C4-2B (cell line): ENCODE measurements around the gene LRRD1.
"Not testable (repeated sequence)": the region's sequence is repeated elsewhere in the genome, so short reads cannot be mapped to it uniquely, and the experiment has no call there.

ENCODE experiments used
- H3K27ac ChIP-seq: fragments of 450-650 bp; 2 replicates; pipeline ENCODE4 v1.5.1; 2017
- CTCF ChIP-seq: fragments of 450-650 bp; conservative IDR thresholded peaks from 2 replicates; pipeline ENCODE4 v1.5.1; 2017; ENCODE audit warnings: mild to moderate bottlenecking
- ZFX ChIP-seq: fragments of 450-650 bp; IDR thresholded peaks from 2 replicates; pipeline ENCODE4 v1.6.1; 2017

LRRD1 gene

GRCh38 chr7:92116949-92117348, 62.0 kb downstream of the LRRD1 start:
- H3K27ac ChIP-seq, result no peak overlapping the region
- no peak for TF ChIP-seq ZFX
- TF ChIP-seq CTCF, result no peak

GRCh38 chr7:92115821-92116220, 63.1 kb downstream of the LRRD1 start:
- TF ChIP-seq CTCF (no peak), ZFX (no peak)
- H3K27ac ChIP-seq, result no peak overlapping the region

- no peak overlapping the region for H3K27ac ChIP-seq
- TF ChIP-seq ZFX (no peak), CTCF (no peak)
These were observed 68.1 kb downstream of the LRRD1 start for GRCh38 chr7:92110857-92111256.

- TF ChIP-seq CTCF (no peak), ZFX (no peak)
- no peak overlapping the region for H3K27ac ChIP-seq
These were observed 70.1 kb downstream of the LRRD1 start for GRCh38 chr7:92108821-92109220.

- H3K27ac ChIP-seq, result not testable (repeated sequence)
These were observed 76.1 kb downstream of the LRRD1 start for GRCh38 chr7:92102862-92103261.

- TF ChIP-seq ZFX (no peak), CTCF (no peak)
- H3K27ac ChIP-seq, result no peak overlapping the region
These were observed 78.4 kb downstream of the LRRD1 start for GRCh38 chr7:92100534-92100933.

- H3K27ac ChIP-seq, result no peak overlapping the region
- TF ChIP-seq CTCF (no peak), ZFX (no peak)
These were observed 83.6 kb downstream of the LRRD1 start for GRCh38 chr7:92095380-92095779.
